KOPT-K1 (cell line): Measurements from ENCODE around the gene CGREF1.

Source experiments
- H3K27ac ChIP-seq: fragments of 200-600 bp; sonication (generic); 2 replicates; pipeline ENCODE4 v1.5.1; 2016; ENCODE audit warnings: antibody characterized with exemption, mild to moderate bottlenecking, low read depth, low read length; ENCODE audit not compliant: poor library complexity, severe bottlenecking
- H3K36me3 ChIP-seq: fragments of 200-600 bp; sonication (generic); 2 replicates; pipeline ENCODE4 v1.5.1; 2017; ENCODE audit warnings: antibody characterized with exemption, mild to moderate bottlenecking, low read length, moderate library complexity; ENCODE audit not compliant: insufficient read depth
- H3K9me3 ChIP-seq: fragments of 200-600 bp; sonication (generic); 2 replicates; pipeline ENCODE4 v1.5.1; 2017; ENCODE audit warnings: antibody characterized with exemption, low read length, mild to moderate bottlenecking; ENCODE audit not compliant: insufficient read depth, poor library complexity, severe bottlenecking

CGREF1 gene

GRCh38 chr2:27067385-27067784 lies 51.5 kb downstream of the CGREF1 start:
- H3K9me3 ChIP-seq: no peaks in the 10 kb centered on the region
- H3K36me3 ChIP-seq: peaks cover 62% of the 10 kb centered on the region
- H3K27ac ChIP-seq: no peak overlapping the region

GRCh38 chr2:27065128-27065527 lies 53.8 kb downstream of the CGREF1 start:
- no peak overlapping the region for H3K27ac ChIP-seq
- peaks cover 72% of the 10 kb centered on the region for H3K36me3 ChIP-seq
- no peaks in the 10 kb centered on the region for H3K9me3 ChIP-seq

GRCh38 chr2:27060323-27060722 lies 58.6 kb downstream of the CGREF1 start:
- Histone ChIP-seq H3K9me3 (no peaks in the 10 kb centered on the region), H3K36me3 (peaks cover 68% of the 10 kb centered on the region), H3K27ac (no peak overlapping the region)

- Histone ChIP-seq H3K9me3 (no peaks in the 10 kb centered on the region), H3K27ac (no peak overlapping the region), H3K36me3 (peaks cover 73% of the 10 kb centered on the region)
Measured at GRCh38 chr2:27059141-27059820, 59.6 kb downstream of the CGREF1 start.

GRCh38 chr2:27058210-27058609 lies 60.7 kb downstream of the CGREF1 start:
- H3K36me3 ChIP-seq: peaks cover 83% of the 10 kb centered on the region
- no peak overlapping the region for H3K27ac ChIP-seq
- no peaks in the 10 kb centered on the region for H3K9me3 ChIP-seq

GRCh38 chr2:27057184-27057583 lies 61.7 kb downstream of the CGREF1 start:
- no peaks in the 10 kb centered on the region for H3K9me3 ChIP-seq
- H3K36me3 ChIP-seq: peaks cover 75% of the 10 kb centered on the region
- no peak overlapping the region for H3K27ac ChIP-seq

- peaks cover 64% of the 10 kb centered on the region for H3K36me3 ChIP-seq
- no peak overlapping the region for H3K27ac ChIP-seq
- H3K9me3 ChIP-seq: no peaks in the 10 kb centered on the region
Measured at GRCh38 chr2:27054721-27055120, 64.2 kb downstream of the CGREF1 start.

GRCh38 chr2:27053776-27054175 lies 65.2 kb downstream of the CGREF1 start:
- Histone ChIP-seq H3K36me3 (peaks cover 54% of the 10 kb centered on the region), H3K9me3 (no peaks in the 10 kb centered on the region), H3K27ac (no peak overlapping the region)

- H3K9me3 ChIP-seq: no peaks in the 10 kb centered on the region
- H3K27ac ChIP-seq: no peak overlapping the region
- peaks cover 50% of the 10 kb centered on the region for H3K36me3 ChIP-seq
Measured at GRCh38 chr2:27053321-27053720, 65.6 kb downstream of the CGREF1 start.

- no peaks in the 10 kb centered on the region for H3K9me3 ChIP-seq
- H3K27ac ChIP-seq: peak overlapping the region; percentile 88
Measured at GRCh38 chr2:27051902-27052645, 66.9 kb downstream of the CGREF1 start.

GRCh38 chr2:27050996-27051901 lies 67.7 kb downstream of the CGREF1 start, which contains the start of gene AGBL5:
TSS of gene AGBL5 (plus strand) at chr2:27051668. CDS start at chr2:27052959, 1,291 bp downstream.
- Histone ChIP-seq H3K27ac (peak within 1 kb of the TSS; percentile 88), H3K9me3 (no peaks in the 10 kb centered on the region), H3K36me3 (peaks cover 31% of the 10 kb centered on the region)

More at GRCh38 chr2:27051902-27052645, 66.9 kb downstream of the CGREF1 start:
- H3K36me3 ChIP-seq: peaks cover 39% of the 10 kb centered on the region
